Ecto neural progenitor cell (in vitro differentiated cells): ENCODE data around the gene SPRING1.
"Not testable (repeated sequence)": the region's sequence is repeated elsewhere in the genome, so short reads cannot be mapped to it uniquely, and the experiment has no call there.

Experiments
- DNase-seq: peaks from one replicate; pipeline ENCODE4 v3.0.0-alpha.2; 2018; ENCODE audit warnings: low spot score

The SPRING1 gene, protein sequence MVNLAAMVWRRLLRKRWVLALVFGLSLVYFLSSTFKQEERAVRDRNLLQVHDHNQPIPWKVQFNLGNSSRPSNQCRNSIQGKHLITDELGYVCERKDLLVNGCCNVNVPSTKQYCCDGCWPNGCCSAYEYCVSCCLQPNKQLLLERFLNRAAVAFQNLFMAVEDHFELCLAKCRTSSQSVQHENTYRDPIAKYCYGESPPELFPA

GRCh38 chr12:116737774-116738657 is at the start of gene SPRING1, which contains the start of gene RNFT2:
Gene SPRING1, minus strand, starts transcription at chr12:116738069. Its CDS starts 169 bp downstream, at chr12:116737900.
Gene RNFT2, plus strand, starts transcription at chr12:116738315. Its CDS starts 2,183 bp downstream, at chr12:116740498.
- DNase-seq, result peak; percentile 100

- peak; percentile 56 for DNase-seq
Observed at GRCh38 chr12:116784238-116784612, 46.4 kb upstream of the SPRING1 start.

GRCh38 chr12:116783525-116784237 is 45.8 kb upstream of the SPRING1 start:
- no peak for DNase-seq

DNA sequence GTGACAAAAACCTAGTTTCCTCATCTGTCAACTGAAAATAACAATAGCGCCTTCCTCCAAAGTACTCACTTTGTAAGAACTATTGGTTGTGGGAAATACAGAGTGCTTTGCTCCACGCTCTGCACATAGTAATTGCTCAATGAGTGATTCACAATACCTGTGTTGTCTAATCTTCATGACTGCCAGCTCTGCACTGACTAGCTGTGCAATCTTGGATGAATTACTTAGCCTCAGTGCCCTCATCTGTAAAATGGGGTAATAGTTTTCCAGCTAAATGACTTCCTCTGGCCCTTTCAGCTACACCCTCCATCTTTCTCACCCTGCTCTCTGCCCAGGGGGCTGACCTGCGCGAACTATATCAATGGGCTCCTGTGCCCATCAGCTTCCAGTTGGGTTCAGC is 43.1 kb upstream of the SPRING1 start:
- no peak for DNase-seq

DNA sequence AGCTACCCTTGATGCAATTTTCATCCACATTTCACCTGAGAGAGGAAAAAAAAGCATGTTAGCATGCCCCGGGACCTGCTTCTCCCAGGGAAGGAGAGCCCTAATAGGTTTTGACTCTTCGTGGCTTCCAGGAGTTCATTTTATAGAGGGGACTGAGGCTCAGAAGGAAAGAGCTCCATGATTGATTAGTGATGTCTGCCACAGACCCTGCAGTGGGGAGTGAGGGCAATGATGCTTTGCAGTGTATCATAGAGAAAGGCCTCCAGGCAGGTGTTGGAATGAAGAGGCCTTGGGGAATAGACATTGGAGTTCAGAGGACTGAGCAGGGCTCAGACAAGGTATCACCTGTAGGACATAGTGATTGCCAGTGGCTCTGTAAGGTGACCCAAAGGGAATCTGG is 41.7 kb upstream of the SPRING1 start:
- DNase-seq, result no peak

GRCh38 chr12:116777245-116777644 is 39.4 kb upstream of the SPRING1 start:
- DNase-seq, result no peak

GRCh38 chr12:116774020-116774419 is 36.2 kb upstream of the SPRING1 start:
- no peak for DNase-seq

DNA sequence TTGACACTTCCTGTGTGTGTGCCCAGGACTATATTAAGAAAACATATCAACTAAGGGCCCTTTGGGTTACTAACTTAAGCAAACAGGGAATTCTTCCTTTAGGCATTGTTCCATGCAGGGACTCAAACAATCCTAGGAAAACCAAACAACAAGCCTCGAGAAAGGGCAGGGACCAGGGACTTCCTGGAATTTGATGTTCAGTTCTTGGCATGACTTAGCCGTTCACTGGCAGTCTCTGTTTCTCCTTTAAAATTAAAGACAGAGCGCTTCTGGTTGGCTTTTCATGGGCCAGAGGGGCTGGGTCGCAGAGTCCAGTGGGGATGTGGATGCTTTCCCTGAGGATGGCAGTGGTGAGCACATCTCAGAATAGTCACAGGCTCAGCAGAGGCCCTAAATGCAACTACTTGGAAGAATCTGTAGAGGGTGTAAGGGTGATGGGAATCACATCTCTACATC is 35.4 kb upstream of the SPRING1 start:
- DNase-seq, result no peak

- no peak for DNase-seq
Observed at GRCh38 chr12:116771651-116772050, 33.8 kb upstream of the SPRING1 start.

- no peak for DNase-seq
Observed at GRCh38 chr12:116766746-116767145, 28.9 kb upstream of the SPRING1 start.

GRCh38 chr12:116766285-116766684 is 28.4 kb upstream of the SPRING1 start:
- DNase-seq, result no peak

DNA sequence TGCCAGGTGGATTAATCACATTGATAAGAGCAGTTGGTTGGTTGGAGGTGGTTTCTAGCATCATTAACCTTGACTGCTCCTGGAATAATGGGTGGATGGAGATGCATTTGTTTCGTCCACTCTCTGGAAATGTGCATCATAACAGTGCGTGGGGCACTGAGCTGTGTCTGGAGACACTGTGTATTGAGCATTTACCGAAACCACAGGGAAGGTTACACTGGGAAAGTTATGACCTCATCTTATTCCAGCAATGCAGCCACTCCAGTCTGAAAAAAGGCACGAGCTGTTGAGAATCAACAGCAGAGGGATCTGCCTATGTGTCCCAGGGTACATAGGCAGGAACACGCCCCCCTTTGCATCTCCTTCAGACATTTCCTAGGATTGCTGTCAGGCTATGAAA is 27.4 kb upstream of the SPRING1 start:
- no peak for DNase-seq

DNA sequence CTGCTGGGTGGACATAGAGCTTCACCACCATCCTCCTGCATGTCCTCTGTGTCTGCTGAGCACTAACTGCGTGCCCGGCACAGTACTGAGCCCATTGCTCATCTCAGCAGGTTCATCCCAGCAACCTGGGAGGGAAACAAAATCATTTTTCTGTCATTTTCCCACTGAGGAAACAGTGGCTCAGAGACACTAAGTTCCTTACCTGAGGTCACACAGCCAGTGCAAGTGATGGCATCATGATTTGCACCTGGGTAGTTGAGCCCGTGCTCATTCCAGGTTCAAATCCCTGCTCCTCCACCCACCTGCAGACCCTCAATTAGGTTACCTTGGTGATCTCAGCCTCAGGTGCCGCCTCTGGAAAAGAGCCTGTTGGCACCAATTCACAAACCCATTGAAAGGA is 23.6 kb upstream of the SPRING1 start:
- DNase-seq, result no peak

DNA sequence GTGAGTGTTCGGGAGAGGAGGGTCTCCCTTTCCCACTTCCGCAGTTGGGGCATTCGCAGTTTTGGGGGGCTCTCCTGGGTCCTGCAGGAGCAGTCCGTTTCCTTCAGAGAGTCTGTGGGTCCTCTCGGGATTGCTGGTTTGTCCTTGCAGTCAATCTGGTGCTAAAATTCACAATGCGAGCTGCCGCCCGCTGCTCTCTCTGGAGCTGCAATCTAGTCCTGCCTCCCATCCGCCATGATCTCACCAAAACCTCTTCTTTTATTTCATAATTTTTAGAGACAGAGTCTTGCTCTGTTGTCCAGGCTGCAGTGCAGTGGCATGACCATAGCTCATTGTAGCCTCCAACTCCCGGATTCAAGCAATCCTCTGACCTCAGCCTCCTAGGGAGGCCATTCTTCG is 22.8 kb upstream of the SPRING1 start:
- no peak for DNase-seq

GRCh38 chr12:116759783-116760621 is 22.1 kb upstream of the SPRING1 start:
- peak; percentile 66 for DNase-seq

GRCh38 chr12:116754783-116755182 is 16.9 kb upstream of the SPRING1 start:
- not testable (repeated sequence) for DNase-seq

GRCh38 chr12:116754097-116754496 is 16.2 kb upstream of the SPRING1 start:
- not testable (repeated sequence) for DNase-seq

DNA sequence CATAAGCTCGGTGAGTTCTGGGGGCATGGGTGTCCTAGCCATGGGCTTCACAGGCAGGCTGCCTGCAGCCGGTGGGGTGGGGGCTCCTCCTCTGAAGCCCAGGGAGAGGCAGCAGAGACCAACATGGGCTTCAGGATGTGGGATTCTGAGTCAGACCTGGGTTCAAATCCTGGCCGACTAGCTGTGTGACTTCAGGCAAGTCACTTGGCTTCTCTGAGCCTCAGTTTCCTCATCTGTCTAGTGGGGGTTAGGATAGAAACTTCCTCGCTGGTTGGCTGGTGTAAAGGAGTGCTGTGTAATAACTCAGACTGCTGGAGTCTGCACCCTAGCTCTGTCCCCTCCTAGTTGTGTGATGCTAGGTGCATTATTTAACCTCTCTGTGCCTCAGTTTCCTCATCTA is 12.4 kb upstream of the SPRING1 start:
- DNase-seq, result no peak

GRCh38 chr12:116749884-116750283 is 12.0 kb upstream of the SPRING1 start:
- no peak for DNase-seq

GRCh38 chr12:116745554-116745953 is 7.7 kb upstream of the SPRING1 start:
- DNase-seq, result no peak

GRCh38 chr12:116744766-116745165 is 6.9 kb upstream of the SPRING1 start:
- DNase-seq, result no peak

- not testable (repeated sequence) for DNase-seq
Observed at GRCh38 chr12:116742787-116743186, 4.9 kb upstream of the SPRING1 start.
